HCT116 (cell line): ENCODE measurements around the gene MBTPS1. TPM values are rescaled to one million over a fixed set of nuclear protein-coding genes. Genes with fewer than 3 reads are reported as not detected.

ENCODE experiments used
- ATAC-seq: fragments of 200-7000 bp; cut with Tn5 transposase; 2 replicates; pipeline ENCODE4 v1.9.1; 2020; ENCODE audit warnings: mild to moderate bottlenecking, moderate library complexity
- BruUV-seq: library from RNA; stranded (reverse); fragments of 400-500 nt; replicated peaks from 2 replicates; lab custom pipeline; 2021; lab: Mats Ljungman, UMichigan
- CTCF ChIA-PET: fragments of 300-600 bp; sonication (Branson Sonifier 250); formaldehyde crosslinking; loops from one replicate; lab custom pipeline; 2021; ENCODE audit warnings: antibody characterized with exemption; lab: Charles Lee
- POLR2A ChIA-PET: fragments of 300-600, 350-600 bp; sonication (Branson Sonifier 250); formaldehyde crosslinking; loops from one replicate; lab custom pipeline; 2021; ENCODE audit warnings: antibody characterized with exemption; lab: Charles Lee
- RAD21 ChIA-PET, 2 experiments: fragments of 300-600 bp; sonication (Branson Sonifier 250); formaldehyde crosslinking; loops; one replicate each; lab custom pipeline; 2023; ENCODE audit warnings: low total read pairs in 2 of 2; ENCODE audit not compliant: uncharacterized antibody in 2 of 2, unreplicated experiment in 2 of 2, low non-redundant PET in 1 of 2; lab: Charles Lee
- DNase-seq: peaks from one replicate; pipeline ENCODE4 v3.0.0-alpha.2; 2010; ENCODE audit warnings: low read depth, low spot score
- H2AFZ ChIP-seq: fragments of 200-600 bp; shearing (Covaris generic), sonication (generic); 2 replicates; pipeline ENCODE4 v1.6.1; 2017; ENCODE audit warnings: low read depth, mixed run types, mixed read lengths, antibody characterized with exemption, low read length; ENCODE audit not compliant: poor library complexity, severe bottlenecking
- H3K27ac ChIP-seq: 2 replicates; pipeline ENCODE4 v1.5.1; 2012; ENCODE audit warnings: low read depth, low read length
- H3K27me3 ChIP-seq: fragments of 200-600 bp; sonication (generic); 2 replicates; pipeline ENCODE4 v1.6.1; 2016; ENCODE audit warnings: mixed run types, low read length, mixed read lengths; ENCODE audit not compliant: insufficient read depth
- H3K36me3 ChIP-seq, 2 experiments: fragments of 200-500 bp in 1 of 2; fragments of 200-600 bp in 1 of 2; sonication (Bioruptor generic) in 1 of 2; sonication (generic) in 1 of 2; 2 replicates each; pipeline versions ENCODE4 v1.5.1 to v1.6.1; 2014 to 2016; ENCODE audit warnings: low read length in 2 of 2, inconsistent platforms in 1 of 2, mixed read lengths in 1 of 2, mixed run types in 1 of 2; ENCODE audit not compliant: insufficient read depth in 2 of 2, control insufficient read depth in 1 of 2
- H3K4me1 ChIP-seq, 2 experiments: fragments of 200-600 bp in 1 of 2; sonication (generic) in 1 of 2; 2 replicates each; pipeline versions ENCODE4 v1.5.1 to v1.6.1; 2012 to 2017; ENCODE audit warnings: low read length in 2 of 2, inconsistent platforms in 1 of 2, mild to moderate bottlenecking in 1 of 2, mixed read lengths in 1 of 2, mixed run types in 1 of 2, moderate library complexity in 1 of 2; ENCODE audit not compliant: insufficient read depth in 2 of 2, control insufficient read depth in 1 of 2
- H3K4me2 ChIP-seq: fragments of 200-600 bp; sonication (generic); 2 replicates; pipeline ENCODE4 v1.6.1; 2017; ENCODE audit warnings: mixed run types, low read length, mixed read lengths
- H3K4me3 ChIP-seq, 2 experiments: fragments of 200-600 bp in 1 of 2; sonication (generic) in 1 of 2; replicated peaks in 1 of 2; 2 replicates each; pipeline ENCODE4 v1.5.1; 2011 to 2016; ENCODE audit warnings: low read length in 2 of 2, control low read depth in 1 of 2, low read depth in 1 of 2, mild to moderate bottlenecking in 1 of 2, mixed read lengths in 1 of 2, mixed run types in 1 of 2
- H3K79me2 ChIP-seq: fragments of 200-600 bp; sonication (generic); 2 replicates; pipeline ENCODE4 v1.6.1; 2017; ENCODE audit warnings: mild to moderate bottlenecking, mixed run types, low read length, moderate library complexity, mixed read lengths; ENCODE audit not compliant: insufficient read depth
- H3K9ac ChIP-seq: fragments of 200-600 bp; sonication (generic); 2 replicates; pipeline ENCODE4 v1.6.1; 2016; ENCODE audit warnings: low read length, mixed read lengths
- H3K9me2 ChIP-seq: fragments of 200-600 bp; sonication (generic), shearing (Covaris generic); 2 replicates; pipeline ENCODE4 v1.6.1; 2017; ENCODE audit warnings: mixed run types, mild to moderate bottlenecking, moderate library complexity; ENCODE audit not compliant: insufficient read depth
- H3K9me3 ChIP-seq, 2 experiments: fragments of 200-500 bp in 1 of 2; fragments of 200-600 bp in 1 of 2; sonication (Bioruptor generic) in 1 of 2; sonication (generic) in 1 of 2; 2 replicates each; pipeline ENCODE4 v1.6.1; 2014 to 2017; ENCODE audit warnings: low read length in 2 of 2, mixed read lengths in 2 of 2, inconsistent platforms in 1 of 2, low read depth in 1 of 2, mild to moderate bottlenecking in 1 of 2, mixed run types in 1 of 2, moderate library complexity in 1 of 2; ENCODE audit not compliant: control insufficient read depth in 1 of 2, insufficient read depth in 1 of 2
- H4K20me1 ChIP-seq: fragments of 200-600 bp; sonication (generic), shearing (Covaris generic); 2 replicates; pipeline ENCODE4 v1.6.1; 2017; ENCODE audit warnings: mixed run types, mild to moderate bottlenecking, moderate library complexity; ENCODE audit not compliant: insufficient read depth
- CBX3 ChIP-seq: IDR thresholded peaks from 2 replicates; pipeline ENCODE4 v1.6.1; 2012; ENCODE audit warnings: low read depth
- CEBPB ChIP-seq: IDR thresholded peaks from 2 replicates; pipeline ENCODE4 v1.6.1; 2012; ENCODE audit warnings: low read depth
- EGR1 ChIP-seq: IDR thresholded peaks from 2 replicates; pipeline ENCODE4 v1.6.1; 2012; ENCODE audit warnings: low read depth
- EZH2 ChIP-seq: fragments of 200-600 bp; sonication (generic); IDR thresholded peaks from 2 replicates; pipeline ENCODE4 v1.6.1; 2017; ENCODE audit warnings: antibody characterized with exemption, mixed run types
- JUND ChIP-seq: IDR thresholded peaks from 2 replicates; pipeline ENCODE4 v1.6.1; 2012
- POLR2A ChIP-seq: IDR thresholded peaks from 2 replicates; pipeline ENCODE4 v1.7.0; 2011; ENCODE audit warnings: borderline replicate concordance; ENCODE audit not compliant: insufficient read depth, insufficient read length; ENCODE audit errors: extremely low read depth
- RAD21 ChIP-seq: IDR thresholded peaks from 2 replicates; pipeline ENCODE4 v1.6.1; 2012; ENCODE audit warnings: low read depth, mild to moderate bottlenecking
- SIN3A ChIP-seq: IDR thresholded peaks from 2 replicates; pipeline ENCODE4 v1.6.1; 2012; ENCODE audit warnings: low read depth
- TCF7L2 ChIP-seq: IDR thresholded peaks from 2 replicates; pipeline ENCODE4 v1.7.0; 2011; ENCODE audit warnings: borderline replicate concordance, inconsistent platforms; ENCODE audit not compliant: insufficient read depth, insufficient read length; ENCODE audit errors: extremely low read depth
- ZFX ChIP-seq: fragments of 450-650 bp; IDR thresholded peaks from 2 replicates; pipeline ENCODE4 v1.6.1; 2017
- ZNF274 ChIP-seq: fragments of 200-500 bp; sonication (Bioruptor generic); IDR thresholded peaks from 2 replicates; pipeline ENCODE4 v1.6.1; 2014; ENCODE audit warnings: mild to moderate bottlenecking, low read depth, low read length, inconsistent platforms
- intact Hi-C: fragments of 100-400 bp; cut with micrococcal nuclease; formaldehyde crosslinking; loops from 2 replicates; pipeline ENCODE4 v1.10.0; 2022
- total RNA-seq: library from RNA; stranded (reverse); gene quantifications from one replicate; pipeline ENCODE4 v1.2.1, GENCODE V29; 2021; ENCODE audit not compliant: unreplicated experiment
- TF ChIP-seq, protein P1 (sequence below): IDR thresholded peaks from 2 replicates; pipeline ENCODE4 v1.6.1; 2012
- TF ChIP-seq, protein P2 (sequence below): IDR thresholded peaks from 2 replicates; pipeline ENCODE4 v1.6.1; 2012; ENCODE audit warnings: low read depth
- TF ChIP-seq, protein P3 (sequence below): IDR thresholded peaks from 2 replicates; pipeline ENCODE4 v1.6.1; 2012

Gene MBTPS1
- total RNA-seq, 1 experiment from 2014 or later: 111 TPM

DNA sequence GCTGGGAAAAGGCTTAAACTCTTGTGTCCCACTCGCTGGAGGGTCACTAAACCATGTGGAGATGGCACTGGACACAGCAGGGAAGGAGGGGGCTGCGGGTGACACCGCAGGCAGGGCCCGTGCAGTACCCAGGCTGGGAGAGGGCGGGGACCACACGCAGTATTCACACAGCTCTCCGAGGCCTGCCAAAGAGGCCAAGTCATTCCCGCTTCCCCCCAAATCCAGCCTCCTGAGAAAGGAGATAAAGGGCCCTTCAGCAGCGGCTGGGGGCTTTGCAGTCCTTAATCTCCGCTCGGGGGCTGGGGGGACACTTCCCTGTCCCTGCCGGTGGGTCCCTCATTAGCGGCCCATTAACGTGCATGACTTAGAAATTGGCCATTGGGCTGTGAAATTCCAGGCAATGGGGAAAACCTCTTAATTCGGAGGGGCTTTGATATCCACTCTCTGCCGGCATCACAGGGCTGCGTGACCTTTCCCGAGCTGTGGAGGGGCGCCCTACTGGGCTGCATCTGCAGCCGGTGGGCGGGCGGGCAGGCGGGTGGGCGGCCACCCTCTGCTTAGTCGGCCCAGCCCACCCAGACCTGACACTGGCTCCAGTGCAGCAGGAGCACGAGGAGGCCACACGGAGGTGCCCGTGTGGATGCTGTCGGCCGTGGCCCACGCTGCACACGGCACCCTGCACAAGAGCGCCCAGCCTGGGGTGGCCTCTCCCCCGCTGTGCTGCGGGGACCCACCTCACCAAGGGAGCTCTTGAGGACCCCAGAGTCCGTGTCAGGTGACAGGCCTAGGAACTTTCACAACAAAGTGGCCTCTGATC is 71.5 kb downstream of the MBTPS1 start:
- no TSS peak for BruUV-seq
- Histone ChIP-seq H2AFZ (no peak overlapping the region), H3K9ac (no peak overlapping the region), H4K20me1 (no peaks in the 10 kb centered on the region), H3K27ac (no peak overlapping the region), H3K9me2 (no peaks in the 10 kb centered on the region)
- ChIA-PET CTCF (interaction anchor here (1.3 to 1.6 kb wide), 4 partner anchors 31 to 92 kb away, joined by 3 to 10 read pairs (median 7); partner anchors contain the start of gene OSGIN1), POLR2A (no interaction called here)
- ATAC-seq: no peak
- TF ChIP-seq ZNF274: no peak
- no peak for TF ChIP-seq EZH2
- TF ChIP-seq, protein P1, sequence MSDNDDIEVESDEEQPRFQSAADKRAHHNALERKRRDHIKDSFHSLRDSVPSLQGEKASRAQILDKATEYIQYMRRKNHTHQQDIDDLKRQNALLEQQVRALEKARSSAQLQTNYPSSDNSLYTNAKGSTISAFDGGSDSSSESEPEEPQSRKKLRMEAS: no peak
- TF ChIP-seq, protein P2, sequence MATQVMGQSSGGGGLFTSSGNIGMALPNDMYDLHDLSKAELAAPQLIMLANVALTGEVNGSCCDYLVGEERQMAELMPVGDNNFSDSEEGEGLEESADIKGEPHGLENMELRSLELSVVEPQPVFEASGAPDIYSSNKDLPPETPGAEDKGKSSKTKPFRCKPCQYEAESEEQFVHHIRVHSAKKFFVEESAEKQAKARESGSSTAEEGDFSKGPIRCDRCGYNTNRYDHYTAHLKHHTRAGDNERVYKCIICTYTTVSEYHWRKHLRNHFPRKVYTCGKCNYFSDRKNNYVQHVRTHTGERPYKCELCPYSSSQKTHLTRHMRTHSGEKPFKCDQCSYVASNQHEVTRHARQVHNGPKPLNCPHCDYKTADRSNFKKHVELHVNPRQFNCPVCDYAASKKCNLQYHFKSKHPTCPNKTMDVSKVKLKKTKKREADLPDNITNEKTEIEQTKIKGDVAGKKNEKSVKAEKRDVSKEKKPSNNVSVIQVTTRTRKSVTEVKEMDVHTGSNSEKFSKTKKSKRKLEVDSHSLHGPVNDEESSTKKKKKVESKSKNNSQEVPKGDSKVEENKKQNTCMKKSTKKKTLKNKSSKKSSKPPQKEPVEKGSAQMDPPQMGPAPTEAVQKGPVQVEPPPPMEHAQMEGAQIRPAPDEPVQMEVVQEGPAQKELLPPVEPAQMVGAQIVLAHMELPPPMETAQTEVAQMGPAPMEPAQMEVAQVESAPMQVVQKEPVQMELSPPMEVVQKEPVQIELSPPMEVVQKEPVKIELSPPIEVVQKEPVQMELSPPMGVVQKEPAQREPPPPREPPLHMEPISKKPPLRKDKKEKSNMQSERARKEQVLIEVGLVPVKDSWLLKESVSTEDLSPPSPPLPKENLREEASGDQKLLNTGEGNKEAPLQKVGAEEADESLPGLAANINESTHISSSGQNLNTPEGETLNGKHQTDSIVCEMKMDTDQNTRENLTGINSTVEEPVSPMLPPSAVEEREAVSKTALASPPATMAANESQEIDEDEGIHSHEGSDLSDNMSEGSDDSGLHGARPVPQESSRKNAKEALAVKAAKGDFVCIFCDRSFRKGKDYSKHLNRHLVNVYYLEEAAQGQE: no peak
- TF ChIP-seq POLR2A: no peak
- TF ChIP-seq TCF7L2: no peak
- no peak for TF ChIP-seq SIN3A
- no peak for TF ChIP-seq EGR1
- TF ChIP-seq, protein P3, sequence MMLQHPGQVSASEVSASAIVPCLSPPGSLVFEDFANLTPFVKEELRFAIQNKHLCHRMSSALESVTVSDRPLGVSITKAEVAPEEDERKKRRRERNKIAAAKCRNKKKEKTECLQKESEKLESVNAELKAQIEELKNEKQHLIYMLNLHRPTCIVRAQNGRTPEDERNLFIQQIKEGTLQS: no peak
- TF ChIP-seq CEBPB: no peak
- no peak for TF ChIP-seq ZFX
- TF ChIP-seq CBX3: no peak
- TF ChIP-seq RAD21: no peak
- no peak for TF ChIP-seq JUND
- TF ChIP-seq, all 23 proteins: peak for 0
- Histone ChIP-seq H3K4me2 (no peak overlapping the region), H3K27me3 (no peaks in the 10 kb centered on the region; the same call in 1 of the 2 replicates), H3K79me2 (no peaks in the 10 kb centered on the region), H3K4me3 (no peak overlapping the region), H3K36me3 (no peaks in the 10 kb centered on the region), H3K9me3 (no peaks in the 10 kb centered on the region), H3K4me1 (peaks cover 2 to 5% of the 10 kb centered on the region in 2 experiments; a peak in 1 of 4 replicates)
- intact Hi-C loops: loop anchor here (2.0 kb wide), 1 partner anchor 88 kb away; no protein-coding TSS in a partner anchor
- no peak for DNase-seq
- RAD21 ChIA-PET: interaction anchor here in 1 of 2 experiments (0.6 kb wide), 1 partner anchor 76 kb away, joined by 3 read pairs; no protein-coding TSS in a partner anchor
